ENCODE data around the gene GMPPA.

DNA sequence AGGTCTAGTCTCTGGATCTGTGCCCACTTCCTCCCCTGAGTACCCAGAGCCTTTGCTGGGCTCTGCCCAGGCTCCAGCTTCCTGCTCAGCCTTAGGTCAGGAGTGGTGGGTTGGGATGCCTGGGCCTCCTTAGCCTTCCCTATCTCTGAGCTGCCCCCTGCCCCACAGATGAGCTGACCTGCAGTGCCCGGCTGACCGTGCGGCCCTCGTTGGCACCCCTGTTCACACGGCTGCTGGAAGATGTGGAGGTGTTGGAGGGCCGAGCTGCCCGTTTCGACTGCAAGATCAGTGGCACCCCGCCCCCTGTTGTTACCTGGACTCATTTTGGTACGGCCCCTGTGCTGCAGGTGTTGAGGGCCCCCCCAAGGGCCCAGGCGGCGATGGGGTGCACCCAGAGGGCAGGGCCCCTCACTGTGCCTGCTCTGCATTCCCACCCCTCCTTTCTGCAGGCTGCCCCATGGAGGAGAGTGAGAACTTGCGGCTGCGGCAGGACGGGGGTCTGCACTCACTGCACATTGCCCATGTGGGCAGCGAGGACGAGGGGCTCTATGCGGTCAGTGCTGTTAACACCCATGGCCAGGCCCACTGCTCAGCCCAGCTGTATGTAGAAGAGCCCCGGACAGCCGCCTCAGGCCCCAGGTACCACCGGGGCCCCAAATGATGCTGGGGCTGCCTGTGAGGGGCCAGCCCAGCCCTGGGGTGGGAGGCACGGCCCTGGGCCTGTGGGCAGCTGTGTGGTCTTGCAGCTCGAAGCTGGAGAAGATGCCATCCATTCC is 30.1 kb upstream of the GMPPA start:
- TF ChIP-seq CTCF (IDR thresholded peaks at IDR 0.05) (no peak), POLR2A (IDR thresholded peaks at IDR 0.05) (no peak)
